ENCODE results near the gene LAMA2.
"Not testable (repeated sequence)": the region's sequence is repeated elsewhere in the genome, so short reads cannot be mapped to it uniquely, and the experiment has no call there.

Gene LAMA2

GRCh38 chr6:129014302-129014701 lies 131.4 kb downstream of the LAMA2 start:
- no peak for DNase-seq

DNA sequence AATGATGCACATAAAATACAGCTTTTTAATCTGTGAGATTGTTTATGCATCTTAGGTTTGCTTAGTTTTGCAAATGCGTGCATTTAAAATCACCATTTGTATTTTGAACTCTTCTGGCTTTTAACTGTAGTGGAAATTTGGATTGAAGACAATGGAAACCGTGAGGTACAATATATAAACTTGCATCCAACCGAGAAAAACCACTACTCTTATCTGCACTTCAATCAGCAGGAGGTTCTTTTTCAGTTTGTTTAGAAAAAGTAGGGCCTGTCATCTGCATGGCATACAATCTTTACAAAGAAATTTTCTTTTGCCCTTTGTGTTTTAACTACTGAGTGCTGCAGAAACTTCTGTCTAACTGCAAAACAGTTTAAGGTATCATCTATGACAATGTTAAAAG lies 132.8 kb downstream of the LAMA2 start:
- no peak for DNase-seq

DNA sequence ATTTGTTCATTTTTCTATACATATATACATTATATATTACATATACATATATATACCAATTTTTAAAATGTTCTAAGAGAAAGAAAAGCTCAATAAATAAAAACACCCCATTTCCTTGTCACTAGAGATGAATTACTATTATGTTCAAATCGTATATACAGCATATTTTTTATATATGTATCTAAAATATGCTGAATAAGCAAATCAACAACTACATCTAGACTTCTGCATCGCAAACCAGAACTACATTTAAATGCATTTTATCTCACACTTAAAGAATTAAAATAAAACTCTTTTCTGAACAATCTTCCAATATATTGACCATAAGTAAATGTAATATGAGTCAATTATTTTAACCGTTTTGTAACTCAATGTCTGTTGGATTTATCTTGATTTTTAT lies 133.9 kb downstream of the LAMA2 start:
- DNase-seq, result no peak

- no peak for DNase-seq
These were observed 139.1 kb downstream of the LAMA2 start for GRCh38 chr6:129022011-129022553.

DNA sequence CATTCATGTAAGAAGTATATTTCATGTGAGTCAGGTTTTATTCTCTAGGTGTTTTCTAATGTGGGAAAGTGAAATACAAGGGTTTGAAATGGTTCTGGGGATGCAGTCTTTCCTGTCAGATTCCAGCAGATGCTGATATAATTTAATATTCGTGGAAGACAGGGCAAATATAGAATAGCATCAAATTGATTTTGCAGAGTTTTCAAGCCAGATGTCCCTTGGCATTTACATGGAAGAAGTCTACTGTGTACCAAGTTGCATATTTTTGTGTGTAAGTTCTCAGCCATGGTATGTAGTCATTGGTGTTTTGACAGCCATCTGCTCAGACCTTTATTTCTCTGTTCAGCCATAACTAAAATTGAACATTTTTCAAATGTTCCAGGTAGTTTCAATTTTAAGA lies 143.7 kb downstream of the LAMA2 start:
- no peak for DNase-seq

- DNase-seq, result no peak
These were observed 146.8 kb downstream of the LAMA2 start for GRCh38 chr6:129029778-129030177.

DNA sequence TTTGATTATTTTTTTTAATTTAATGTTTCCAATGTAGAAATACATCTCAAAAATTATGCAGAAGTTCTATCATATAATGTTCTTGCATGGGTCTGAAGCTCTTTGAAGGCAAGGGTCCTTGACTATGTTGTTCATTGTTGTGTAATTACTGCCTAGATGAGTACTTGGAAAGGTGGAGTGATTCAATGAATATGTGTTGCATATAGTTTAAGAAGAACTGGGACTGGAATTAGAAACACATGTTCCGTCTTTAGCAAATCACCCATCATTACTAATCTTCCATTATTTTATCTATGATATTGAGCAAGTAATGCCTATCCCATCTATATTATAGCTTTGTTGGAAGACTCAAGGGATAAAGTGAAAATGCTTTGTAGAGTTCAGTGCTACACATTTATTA lies 147.3 kb downstream of the LAMA2 start:
- DNase-seq, result no peak

GRCh38 chr6:129031051-129031599 lies 148.2 kb downstream of the LAMA2 start:
- no peak for DNase-seq

DNA sequence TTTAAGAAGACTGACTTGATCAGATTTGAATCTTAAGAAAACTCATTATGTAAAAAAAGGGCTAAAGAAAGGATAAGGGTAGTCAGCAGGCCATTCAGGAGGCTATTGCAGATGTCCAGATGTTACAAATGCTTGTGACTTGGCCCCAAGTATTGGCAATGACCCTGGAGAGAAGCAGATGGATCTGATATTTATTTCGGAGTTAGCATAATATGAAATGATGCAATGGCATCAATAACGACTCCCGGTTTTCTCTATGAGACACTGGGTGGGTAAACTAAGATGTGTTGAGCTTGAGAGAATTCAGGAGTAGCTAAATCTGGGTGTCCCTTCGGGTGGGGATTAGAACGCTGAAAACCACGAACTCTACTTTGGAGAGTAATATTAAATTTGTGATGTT lies 149.7 kb downstream of the LAMA2 start:
- no peak for DNase-seq

GRCh38 chr6:129033180-129033579 lies 150.2 kb downstream of the LAMA2 start:
- no peak for DNase-seq

- DNase-seq, result no peak
These were observed 150.6 kb downstream of the LAMA2 start for GRCh38 chr6:129033581-129033980.

GRCh38 chr6:129041563-129041962 lies 158.6 kb downstream of the LAMA2 start:
- DNase-seq, result no peak

DNA sequence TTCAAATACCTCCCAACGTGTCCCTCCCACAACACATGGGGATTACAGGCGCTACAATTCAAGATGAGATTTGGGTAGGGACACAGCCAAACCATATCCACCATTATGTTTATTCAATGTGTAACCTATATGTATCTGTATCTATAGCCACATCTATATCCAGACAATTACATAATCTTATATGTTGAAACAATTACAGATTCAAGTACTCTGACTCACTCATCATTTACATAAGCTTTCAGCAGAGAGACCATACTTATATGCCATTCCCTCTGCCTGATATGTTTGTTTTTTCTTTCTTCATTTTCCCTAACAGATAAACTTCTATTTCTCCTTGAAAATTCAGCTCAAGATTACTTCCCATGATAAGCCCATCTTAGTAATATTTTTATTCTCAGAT lies 163.6 kb downstream of the LAMA2 start:
- no peak for DNase-seq

DNA sequence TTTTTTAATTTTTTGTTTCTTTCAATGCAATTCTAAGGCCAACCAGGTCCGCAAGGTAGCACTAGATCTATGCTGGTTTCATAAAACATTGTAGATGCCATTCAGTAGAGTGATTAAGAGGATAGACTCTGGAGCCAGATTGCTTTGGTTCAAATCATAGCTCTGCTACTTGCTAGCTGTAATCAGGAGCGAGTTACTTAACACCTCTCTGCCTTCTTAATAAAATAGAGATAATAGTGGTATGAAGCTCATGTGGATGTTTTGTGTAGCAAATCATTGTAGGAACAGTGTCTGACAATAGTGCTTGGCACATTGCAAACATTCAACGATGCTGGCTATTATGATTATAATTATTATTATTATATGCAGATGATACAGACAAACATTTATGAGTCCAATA lies 164.9 kb downstream of the LAMA2 start:
- DNase-seq, result no peak

DNA sequence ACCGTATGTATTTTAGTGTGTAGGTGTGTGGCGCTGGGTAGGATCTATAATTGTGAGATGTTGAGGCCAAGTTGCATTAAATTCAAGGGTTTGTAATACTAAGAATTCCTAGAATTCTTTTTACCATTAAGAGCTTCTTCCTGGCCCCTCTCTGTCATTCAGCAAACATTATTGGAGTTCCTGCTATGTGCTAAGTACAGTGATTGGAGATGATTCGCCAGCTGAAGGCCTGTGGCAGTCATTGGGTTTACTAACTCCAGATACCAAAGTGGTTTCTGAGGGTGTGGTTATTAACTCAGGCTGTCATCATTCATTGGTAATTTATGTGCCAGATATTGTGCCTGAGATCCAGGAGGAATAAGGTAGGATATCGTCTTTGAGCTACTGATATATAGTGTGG lies 167.1 kb downstream of the LAMA2 start:
- no peak for DNase-seq

DNA sequence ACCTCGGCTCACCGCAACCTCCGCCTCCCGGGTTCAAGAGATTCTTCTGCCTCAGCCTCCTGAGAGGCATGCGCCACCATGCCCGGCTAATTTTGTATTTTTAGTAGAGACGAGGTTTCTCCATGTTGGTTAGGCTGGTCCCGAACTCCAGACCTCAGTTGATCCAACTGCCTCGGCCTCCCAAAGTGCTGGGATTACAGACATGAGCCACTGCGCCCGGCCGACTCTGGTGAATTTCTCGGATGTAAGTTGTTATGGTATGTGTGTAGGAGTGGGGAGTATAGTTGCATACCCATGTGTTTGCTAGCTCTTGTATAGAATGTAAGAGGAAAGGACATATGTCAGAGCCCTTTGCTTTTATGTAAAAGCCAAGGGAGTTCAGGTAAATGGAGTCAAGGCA lies 170.2 kb downstream of the LAMA2 start:
- DNase-seq, result not testable (repeated sequence)

DNA sequence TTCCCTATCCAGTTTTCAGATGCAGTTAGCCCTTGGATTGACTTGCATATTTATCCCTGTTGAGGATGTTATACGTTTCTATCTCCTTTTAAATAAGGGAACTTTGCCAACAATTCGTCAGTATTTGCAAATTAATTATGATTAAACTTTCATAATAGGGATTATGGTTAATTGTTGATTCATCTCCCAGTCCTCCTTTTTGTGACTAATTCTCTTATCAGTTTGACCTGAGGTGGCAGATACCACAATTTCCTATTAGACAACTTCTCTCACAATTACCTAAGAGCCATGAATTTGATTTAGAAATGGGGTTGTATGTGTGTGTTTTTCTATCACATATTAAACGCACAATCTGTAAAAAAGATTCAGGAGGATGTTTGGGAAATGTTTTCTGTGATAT lies 172.9 kb downstream of the LAMA2 start:
- no peak for DNase-seq

DNA sequence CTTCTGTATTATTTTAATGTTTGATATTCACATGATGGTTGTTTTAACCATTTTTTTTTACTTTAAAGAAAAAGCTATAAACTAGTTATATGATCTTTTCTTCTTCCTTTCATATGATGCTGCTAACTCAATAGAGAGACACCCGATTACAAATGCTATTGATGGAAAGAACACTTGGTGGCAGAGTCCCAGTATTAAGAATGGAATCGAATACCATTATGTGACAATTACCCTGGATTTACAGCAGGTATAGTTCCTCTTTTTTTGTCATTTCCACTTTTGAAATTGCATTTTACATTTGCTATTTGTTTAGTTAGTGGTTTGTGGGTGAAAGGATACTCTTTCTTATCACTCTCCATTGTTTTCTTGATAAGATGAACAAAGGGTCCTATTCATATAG lies 176.7 kb downstream of the LAMA2 start:
- DNase-seq, result no peak

DNA sequence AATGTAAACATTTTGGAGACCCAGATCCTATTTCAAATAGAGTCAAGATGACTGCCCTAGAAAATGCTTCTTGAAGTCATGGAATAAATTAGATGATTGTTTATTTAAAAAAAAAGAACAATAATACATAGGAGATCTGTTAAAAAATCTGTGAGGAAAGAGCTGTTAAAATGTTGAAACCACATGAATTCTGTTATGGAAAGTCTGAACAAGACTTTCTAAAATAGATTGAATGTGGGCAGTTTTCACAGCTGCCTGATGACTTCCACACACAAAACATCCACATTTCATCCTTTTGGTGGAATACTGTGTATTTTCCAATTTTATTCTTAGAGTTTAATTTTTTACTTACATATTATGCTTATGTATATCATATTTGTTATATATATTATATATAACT lies 186.1 kb downstream of the LAMA2 start:
- no peak for DNase-seq

GRCh38 chr6:129073051-129073450 lies 190.1 kb downstream of the LAMA2 start:
- DNase-seq, result no peak

GRCh38 chr6:129073691-129074395 lies 190.9 kb downstream of the LAMA2 start:
- DNase-seq, result no peak

- DNase-seq, result no peak
These were observed 201.5 kb downstream of the LAMA2 start for GRCh38 chr6:129084406-129084805.

- DNase-seq, result not testable (repeated sequence)
These were observed 205.5 kb downstream of the LAMA2 start for GRCh38 chr6:129088481-129088880.

GRCh38 chr6:129089357-129089756 lies 206.4 kb downstream of the LAMA2 start:
- no peak for DNase-seq

GRCh38 chr6:129094147-129094546 lies 211.2 kb downstream of the LAMA2 start:
- no peak for DNase-seq
